GM12892 (cell line): ENCODE measurements around the gene PDE10A.
"Not testable (repeated sequence)": the region's sequence is repeated elsewhere in the genome, so short reads cannot be mapped to it uniquely, and the experiment has no call there.

Experiments
- DNase-seq: peaks from one replicate; pipeline ENCODE4 v3.0.0; 2011; ENCODE audit not compliant: insufficient read length
- FAIRE-seq: peaks from 2 replicates; lab custom pipeline; 2011; peaks lifted over from hg19 to GRCh38; lab: Jason Lieb, UNC
- POLR2A ChIP-seq: IDR thresholded peaks from 2 replicates; pipeline ENCODE4 v1.6.1; 2011; ENCODE audit warnings: low read depth, low read length, control low read depth
- POLR2AphosphoS5 ChIP-seq: IDR thresholded peaks from 2 replicates; pipeline ENCODE4 v1.6.1; 2011; ENCODE audit warnings: low read depth, low read length, control low read depth
- TAF1 ChIP-seq: IDR thresholded peaks from 2 replicates; pipeline ENCODE4 v1.6.1; 2011; ENCODE audit warnings: low read depth, mild to moderate bottlenecking, control low read depth, low read length, borderline replicate concordance

PDE10A gene

GRCh38 chr6:165594584-165595333 lies 68.3 kb downstream of the PDE10A start:
- FAIRE-seq, result no peak
- no peak for DNase-seq
- TF ChIP-seq TAF1 (no peak), POLR2A (no peak), POLR2AphosphoS5 (no peak)

GRCh38 chr6:165592947-165593346 lies 70.1 kb downstream of the PDE10A start:
- not testable (repeated sequence) for DNase-seq, FAIRE-seq

GRCh38 chr6:165588515-165588914 lies 74.5 kb downstream of the PDE10A start:
- DNase-seq (no peak), FAIRE-seq (no peak)
- TF ChIP-seq POLR2A (no peak), POLR2AphosphoS5 (no peak), TAF1 (no peak)

GRCh38 chr6:165587206-165587605 lies 75.8 kb downstream of the PDE10A start:
- DNase-seq, result no peak
- FAIRE-seq, result no peak
- TF ChIP-seq POLR2AphosphoS5 (no peak), POLR2A (no peak), TAF1 (no peak)

- DNase-seq (no peak), FAIRE-seq (no peak)
- TF ChIP-seq POLR2A (no peak), POLR2AphosphoS5 (no peak), TAF1 (no peak)
Measured at GRCh38 chr6:165586706-165587105, 76.3 kb downstream of the PDE10A start.

GRCh38 chr6:165585060-165585459 lies 78.0 kb downstream of the PDE10A start:
- FAIRE-seq (no peak), DNase-seq (no peak)
- TF ChIP-seq POLR2A (no peak), POLR2AphosphoS5 (no peak), TAF1 (no peak)

GRCh38 chr6:165584541-165584940 lies 78.5 kb downstream of the PDE10A start:
- TF ChIP-seq POLR2A (no peak), POLR2AphosphoS5 (no peak), TAF1 (no peak)
- DNase-seq (no peak), FAIRE-seq (no peak)

GRCh38 chr6:165581678-165582077 lies 81.4 kb downstream of the PDE10A start:
- TF ChIP-seq POLR2A (no peak), POLR2AphosphoS5 (no peak), TAF1 (no peak)
- no peak for DNase-seq
- no peak for FAIRE-seq

- DNase-seq (no peak), FAIRE-seq (no peak)
- no peak for TF ChIP-seq TAF1
- no peak for TF ChIP-seq POLR2AphosphoS5
- no peak for TF ChIP-seq POLR2A
Measured at GRCh38 chr6:165580136-165580535, 82.9 kb downstream of the PDE10A start.

- DNase-seq (no peak), FAIRE-seq (no peak)
- no peak for TF ChIP-seq POLR2A
- TF ChIP-seq POLR2AphosphoS5, result no peak
- no peak for TF ChIP-seq TAF1
Measured at GRCh38 chr6:165579151-165579550, 83.9 kb downstream of the PDE10A start.

- DNase-seq (no peak), FAIRE-seq (no peak)
- TF ChIP-seq POLR2A, result no peak
- no peak for TF ChIP-seq TAF1
- no peak for TF ChIP-seq POLR2AphosphoS5
Measured at GRCh38 chr6:165577556-165577955, 85.5 kb downstream of the PDE10A start.

- TF ChIP-seq POLR2AphosphoS5, result no peak
- no peak for TF ChIP-seq POLR2A
- no peak for TF ChIP-seq TAF1
- DNase-seq (no peak), FAIRE-seq (peak; percentile 38)
Measured at GRCh38 chr6:165575158-165575549, 87.9 kb downstream of the PDE10A start.
